HG03060 (cell line): ENCODE measurements around the gene NRXN2.
"Not testable (repeated sequence)": the region's sequence is repeated elsewhere in the genome, so short reads cannot be mapped to it uniquely, and the experiment has no call there.

Source experiments
- ATAC-seq: cut with Tn5 transposase; IDR thresholded peaks from one replicate; pipeline ENCODE4 v1.9.1; 2021; ENCODE audit warnings: low read depth, moderate number of reproducible peaks; ENCODE audit not compliant: unreplicated experiment

Gene NRXN2

GRCh38 chr11:64577202-64577601, 145.8 kb downstream of the NRXN2 start:
- no peak for ATAC-seq

DNA sequence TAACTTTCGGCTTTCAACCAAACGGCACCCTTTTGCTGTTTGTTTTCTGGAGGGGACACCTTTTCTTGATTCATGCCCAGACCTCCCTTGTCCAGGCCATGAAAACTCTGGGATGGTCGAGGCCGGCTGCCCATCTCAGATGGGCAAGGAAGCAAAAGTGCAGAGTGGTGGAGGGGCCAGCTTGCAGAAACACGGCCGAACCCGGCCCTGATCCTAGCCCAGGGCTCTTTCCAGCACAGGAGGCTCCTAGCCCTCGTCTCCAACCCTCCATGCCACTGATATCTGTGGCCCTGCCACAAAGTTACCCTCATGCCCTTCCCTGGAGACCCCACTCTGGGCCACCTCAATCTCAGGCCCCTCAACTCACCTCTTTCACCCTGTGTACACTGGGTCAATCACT, 150.9 kb downstream of the NRXN2 start:
- ATAC-seq, result no peak

GRCh38 chr11:64571410-64572091, 151.4 kb downstream of the NRXN2 start:
- no peak for ATAC-seq

- ATAC-seq, result no peak
Measured at GRCh38 chr11:64571050-64571409, 152.0 kb downstream of the NRXN2 start.

GRCh38 chr11:64570341-64570740, 152.7 kb downstream of the NRXN2 start:
- no peak for ATAC-seq

GRCh38 chr11:64569300-64569970, 153.6 kb downstream of the NRXN2 start:
- ATAC-seq, result no peak

DNA sequence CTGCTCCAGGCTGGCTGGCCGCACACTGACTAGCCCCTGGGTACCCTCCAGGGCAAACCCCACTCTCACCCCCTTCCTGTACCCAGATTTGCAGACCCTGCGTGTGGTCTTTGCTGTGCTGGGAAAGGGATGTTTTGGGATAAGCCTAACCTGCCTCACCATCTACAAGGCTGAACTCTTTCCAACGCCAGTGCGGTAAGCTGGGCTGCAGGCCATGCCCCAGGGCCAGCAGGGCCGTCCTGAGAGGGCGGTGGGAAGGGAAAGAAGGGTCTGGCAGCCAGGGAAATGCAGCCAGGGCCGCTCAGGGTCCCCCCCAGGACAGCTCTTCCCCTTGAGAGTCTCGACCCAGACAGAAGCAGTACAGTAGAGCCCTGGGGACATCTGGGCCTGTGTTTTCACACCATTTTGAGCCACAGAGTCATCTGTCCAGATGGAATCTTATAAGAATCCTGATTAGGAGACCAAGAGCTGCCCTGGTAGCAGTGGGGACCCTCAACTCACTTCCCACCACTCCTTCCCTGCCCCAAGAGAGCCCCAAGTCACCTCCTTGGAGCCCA, 154.3 kb downstream of the NRXN2 start:
- no peak for ATAC-seq

GRCh38 chr11:64568041-64568571, 154.9 kb downstream of the NRXN2 start:
- no peak for ATAC-seq

- no peak for ATAC-seq
Measured at GRCh38 chr11:64566915-64567891, 155.8 kb downstream of the NRXN2 start.

DNA sequence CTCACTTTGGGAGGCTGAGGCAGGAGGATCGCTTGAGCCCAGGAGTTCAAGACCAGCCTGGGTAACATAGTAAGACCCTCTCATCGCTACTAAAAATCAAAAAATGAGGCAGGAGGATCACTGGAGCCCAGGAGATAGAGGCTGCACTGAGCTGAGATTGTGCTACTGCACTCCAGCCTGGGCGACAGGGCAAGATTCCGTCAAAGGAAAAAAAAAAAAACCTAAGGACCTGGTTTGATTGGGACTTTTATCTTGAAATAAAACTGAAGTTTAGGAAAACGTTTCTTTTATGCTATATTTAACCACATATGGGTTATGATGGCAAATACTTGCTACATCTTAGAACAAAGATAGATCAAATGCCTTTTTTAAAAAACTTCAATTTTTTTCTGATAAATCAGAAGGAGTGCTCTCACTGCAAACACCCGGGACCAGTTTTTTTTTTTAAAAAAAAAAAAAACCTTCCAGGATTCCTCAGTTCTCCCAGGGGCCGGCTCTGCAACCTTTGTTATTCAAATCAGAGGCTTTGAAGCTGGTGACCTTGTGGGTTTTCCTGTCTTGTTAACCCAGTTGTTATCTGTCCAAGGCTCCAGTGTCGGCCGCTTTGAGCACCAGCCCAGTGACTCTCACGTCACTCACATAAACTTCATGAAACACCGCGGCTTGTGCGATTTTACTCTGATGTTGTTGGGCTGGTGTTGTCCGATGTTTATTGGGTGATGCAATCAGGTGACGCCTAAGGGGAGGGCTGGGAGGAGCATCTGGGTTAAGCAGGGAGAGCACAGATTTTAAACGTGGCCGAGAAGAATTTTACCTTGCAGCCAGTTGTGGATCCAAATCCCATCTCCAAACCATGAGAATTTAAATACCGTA, 156.7 kb downstream of the NRXN2 start:
- no peak for ATAC-seq

- no peak for ATAC-seq
Measured at GRCh38 chr11:64564947-64565889, 157.8 kb downstream of the NRXN2 start.

DNA sequence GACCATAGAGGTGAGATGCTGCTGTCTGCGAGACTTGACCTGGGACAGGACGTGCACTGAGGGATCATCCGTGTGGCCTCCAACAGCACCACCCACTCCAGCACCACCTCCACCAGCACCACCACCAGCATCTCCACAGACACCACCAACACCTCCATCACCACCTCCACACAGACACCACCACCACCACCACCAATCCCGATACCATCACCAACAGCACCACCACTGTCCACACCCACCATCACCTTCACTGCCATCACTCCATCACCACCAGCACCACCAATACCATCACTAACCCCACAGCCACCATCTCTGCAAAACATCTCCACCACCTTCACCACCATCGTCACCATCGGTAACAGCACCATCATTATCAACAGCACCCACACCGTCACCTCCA, 158.6 kb downstream of the NRXN2 start:
- ATAC-seq, result no peak

- ATAC-seq, result no peak
Measured at GRCh38 chr11:64563966-64564365, 159.0 kb downstream of the NRXN2 start.

DNA sequence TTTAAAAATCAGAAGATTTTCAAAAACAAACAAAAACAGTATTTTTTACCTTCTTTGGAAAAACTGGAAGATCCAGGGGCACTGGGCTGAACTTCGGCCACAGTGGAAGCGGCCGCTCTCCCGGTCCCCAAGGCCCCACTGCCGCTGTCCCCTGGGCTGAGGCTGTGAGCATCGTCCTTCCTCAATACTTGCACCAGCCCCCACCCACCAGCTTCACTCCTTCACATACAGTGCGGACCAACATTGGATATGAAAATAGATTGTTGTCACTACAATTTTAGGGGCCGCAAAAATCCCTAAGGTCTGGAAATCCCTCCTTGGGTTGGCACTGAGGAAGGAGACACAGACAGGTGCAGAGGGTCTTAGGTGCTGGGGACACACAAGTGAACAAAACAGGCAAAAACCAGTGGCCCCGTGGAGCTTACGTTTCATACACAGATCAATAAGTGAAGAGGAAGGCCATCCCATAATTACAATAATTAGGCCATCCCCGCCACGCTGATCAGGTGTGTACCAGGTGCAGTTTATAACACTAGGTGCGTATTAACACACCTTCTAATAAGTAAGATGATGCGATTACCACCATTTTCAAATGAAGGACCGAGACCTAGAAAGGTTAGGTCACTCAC, 160.2 kb downstream of the NRXN2 start:
- ATAC-seq, result no peak

GRCh38 chr11:64561984-64562722, 160.8 kb downstream of the NRXN2 start:
- ATAC-seq, result no peak

DNA sequence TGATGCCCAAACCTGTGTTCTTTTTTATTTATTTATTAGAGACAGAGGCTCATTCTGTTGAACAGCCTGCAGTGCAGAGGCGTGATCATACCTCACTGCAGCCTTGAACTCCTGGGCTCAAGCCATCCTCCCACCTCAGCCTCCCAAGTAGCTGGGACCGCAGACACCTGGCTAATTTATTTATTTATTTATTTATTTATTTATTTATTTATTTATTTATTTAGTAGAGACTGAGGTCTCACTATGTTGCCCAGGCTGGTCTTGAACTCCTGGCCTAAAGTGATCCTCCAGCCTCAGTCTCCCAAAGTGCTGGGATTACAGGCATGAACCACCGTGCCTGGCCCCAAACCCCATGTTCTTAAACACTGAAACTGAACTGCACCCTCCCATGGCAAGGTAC, 161.6 kb downstream of the NRXN2 start:
- ATAC-seq, result not testable (repeated sequence)

GRCh38 chr11:64560941-64561340, 162.1 kb downstream of the NRXN2 start:
- ATAC-seq, result no peak
